SH-SY5Y (cell line): ENCODE data around the gene SCN5A.

Experiments used
- GATA2 ChIP-seq: IDR thresholded peaks from 2 replicates; pipeline ENCODE4 v1.6.1; 2011; ENCODE audit warnings: mild to moderate bottlenecking, low read depth, low read length
- GATA3 ChIP-seq: IDR thresholded peaks from 2 replicates; pipeline ENCODE4 v1.6.1; 2011; ENCODE audit warnings: low read depth, mild to moderate bottlenecking, low read length, moderate library complexity

DNA sequence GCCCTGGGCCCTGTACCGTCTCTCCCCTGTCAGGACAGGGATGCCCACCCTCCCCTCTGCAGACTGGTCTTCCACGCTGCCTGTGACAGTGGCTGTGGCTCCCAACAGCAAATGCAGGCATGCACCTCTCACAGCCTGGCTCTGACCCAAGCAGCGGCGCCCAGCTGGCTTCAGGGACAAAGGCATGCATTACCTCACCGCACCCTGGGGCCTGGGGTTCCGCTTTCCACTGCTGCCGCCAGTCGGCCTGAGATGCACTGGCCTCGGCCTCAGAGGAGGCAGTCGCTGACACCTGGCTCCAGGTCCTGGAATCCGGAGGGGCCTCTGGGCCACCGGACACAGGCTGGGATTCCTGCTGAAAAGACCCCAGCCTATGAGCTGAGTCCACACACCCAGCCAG is 70.3 kb downstream of the SCN5A start:
- TF ChIP-seq GATA2 (no peak), GATA3 (no peak)
